Dendritic cell treated with granulocyte-macrophage colony-stimulating factor and Interleukin-4, amounts not matched to agents 40 ng/mL and 50 ng/mL, for 4 days (primary cell): ENCODE measurements around the gene SPATA31A3.
"Not testable (repeated sequence)": the region's sequence is repeated elsewhere in the genome, so short reads cannot be mapped to it uniquely, and the experiment has no call there.

Experiments
- H3K27ac Mint-ChIP-seq: one replicate; pipeline ENCODE4 v1.8.0; 2022; ENCODE audit warnings: mild to moderate bottlenecking, mixed read lengths
- H3K27me3 Mint-ChIP-seq: one replicate; pipeline ENCODE4 v1.8.0; 2022; ENCODE audit warnings: mild to moderate bottlenecking, mixed read lengths
- H3K36me3 Mint-ChIP-seq: one replicate; pipeline ENCODE4 v1.8.0; 2022; ENCODE audit warnings: low read depth, mixed read lengths
- H3K4me1 Mint-ChIP-seq: one replicate; pipeline ENCODE4 v1.8.0; 2022; ENCODE audit warnings: low read depth, mixed read lengths
- H3K4me3 Mint-ChIP-seq: one replicate; pipeline ENCODE4 v1.8.0; 2022; ENCODE audit warnings: mild to moderate bottlenecking, moderate library complexity, mixed read lengths
- H3K9me3 Mint-ChIP-seq: one replicate; pipeline ENCODE4 v1.8.0; 2022; ENCODE audit warnings: mixed read lengths
- intact Hi-C: fragments of 100-400 bp; cut with micrococcal nuclease; formaldehyde crosslinking; loops from one replicate; pipeline ENCODE4 v1.15.0; 2022

The SPATA31A3 gene

DNA sequence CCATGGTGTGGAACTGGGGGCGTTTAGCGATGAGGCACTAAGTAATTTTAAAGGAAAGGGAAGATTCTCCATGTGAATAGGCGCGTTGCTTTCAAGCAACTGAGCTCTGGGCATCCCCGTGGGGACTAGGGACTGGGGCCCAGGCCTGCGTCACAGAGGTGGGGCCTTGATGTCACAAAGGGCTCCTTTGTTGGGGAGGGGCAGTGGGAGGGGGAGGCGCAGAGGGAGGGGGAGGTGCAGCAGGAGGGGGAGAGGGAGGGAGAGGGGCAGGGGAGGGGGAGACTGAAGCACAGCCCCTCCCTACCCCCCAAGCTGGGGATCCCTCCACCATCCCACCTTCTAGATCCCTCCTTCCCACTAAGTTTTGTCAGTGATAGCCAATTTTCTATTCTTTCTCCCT is at the start of gene SPATA31A3:
TSS of gene SPATA31A3 (minus strand) at position 101 of the 400 bp plus-strand sequence. CDS start at position 72, 29 bp downstream.
- H3K27me3 Mint-ChIP-seq, H3K4me3 Mint-ChIP-seq, intact Hi-C loops, H3K9me3 Mint-ChIP-seq, H3K36me3 Mint-ChIP-seq, H3K27ac Mint-ChIP-seq, H3K4me1 Mint-ChIP-seq: not testable (repeated sequence)

DNA sequence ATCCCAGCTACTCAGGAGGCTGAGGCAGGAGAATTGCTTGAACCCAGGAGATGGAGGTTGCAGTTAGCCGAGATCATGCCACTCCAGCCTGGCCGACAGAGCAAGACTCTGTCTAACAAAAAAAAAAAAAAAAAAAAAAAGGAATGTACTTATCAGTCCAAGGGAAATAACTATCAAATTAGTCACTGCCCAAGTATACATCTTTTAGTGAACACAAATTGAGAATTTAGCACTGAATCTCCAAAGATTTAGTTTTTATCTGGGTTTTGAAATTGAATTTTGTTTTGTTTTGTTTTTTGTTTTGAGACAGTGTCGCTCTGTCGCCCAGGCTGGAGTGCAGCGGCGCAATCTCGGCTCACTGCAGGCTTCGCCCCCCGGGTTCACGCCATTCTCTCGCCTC is 39.8 kb downstream of the SPATA31A3 start:
- H3K4me3 Mint-ChIP-seq, H3K27ac Mint-ChIP-seq, H3K9me3 Mint-ChIP-seq, H3K36me3 Mint-ChIP-seq, intact Hi-C loops, H3K4me1 Mint-ChIP-seq, H3K27me3 Mint-ChIP-seq: not testable (repeated sequence)

DNA sequence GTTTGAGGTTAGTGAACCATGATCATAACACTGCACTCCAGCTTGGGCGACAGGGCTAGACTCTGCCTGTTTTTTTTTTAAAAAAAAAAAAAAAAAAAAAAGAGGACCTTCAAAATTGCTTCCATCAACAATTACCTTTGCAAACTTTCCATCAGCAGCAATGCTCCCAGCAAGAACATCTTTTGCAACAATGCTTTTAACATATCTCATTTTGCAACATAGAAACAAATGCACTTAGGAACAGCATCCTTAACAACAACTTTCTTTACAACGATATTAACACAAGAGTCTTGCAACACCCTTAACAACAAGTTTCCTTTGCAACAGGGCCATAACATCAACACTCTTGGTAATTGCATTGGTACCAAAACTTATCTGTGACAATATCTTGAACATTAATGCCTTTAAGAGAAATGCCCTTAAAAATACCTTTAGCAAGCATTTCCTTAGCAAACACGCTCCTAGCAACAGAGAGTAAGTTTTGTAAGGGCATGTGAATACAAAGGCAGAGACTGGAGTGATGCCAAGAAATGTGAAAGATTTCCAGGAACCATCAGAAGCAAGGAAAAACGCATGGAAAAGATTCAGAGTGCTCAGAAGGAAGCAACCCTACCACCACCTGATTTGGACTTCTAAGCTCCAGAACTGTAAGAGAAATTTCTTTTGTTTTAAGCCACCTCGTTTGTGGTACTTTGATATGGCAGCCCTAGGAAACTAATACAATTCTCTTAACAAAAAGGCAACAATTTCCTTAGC is 49.8 kb downstream of the SPATA31A3 start:
- H3K27me3 Mint-ChIP-seq, H3K27ac Mint-ChIP-seq, H3K36me3 Mint-ChIP-seq, H3K4me3 Mint-ChIP-seq, intact Hi-C loops, H3K4me1 Mint-ChIP-seq, H3K9me3 Mint-ChIP-seq: not testable (repeated sequence)

DNA sequence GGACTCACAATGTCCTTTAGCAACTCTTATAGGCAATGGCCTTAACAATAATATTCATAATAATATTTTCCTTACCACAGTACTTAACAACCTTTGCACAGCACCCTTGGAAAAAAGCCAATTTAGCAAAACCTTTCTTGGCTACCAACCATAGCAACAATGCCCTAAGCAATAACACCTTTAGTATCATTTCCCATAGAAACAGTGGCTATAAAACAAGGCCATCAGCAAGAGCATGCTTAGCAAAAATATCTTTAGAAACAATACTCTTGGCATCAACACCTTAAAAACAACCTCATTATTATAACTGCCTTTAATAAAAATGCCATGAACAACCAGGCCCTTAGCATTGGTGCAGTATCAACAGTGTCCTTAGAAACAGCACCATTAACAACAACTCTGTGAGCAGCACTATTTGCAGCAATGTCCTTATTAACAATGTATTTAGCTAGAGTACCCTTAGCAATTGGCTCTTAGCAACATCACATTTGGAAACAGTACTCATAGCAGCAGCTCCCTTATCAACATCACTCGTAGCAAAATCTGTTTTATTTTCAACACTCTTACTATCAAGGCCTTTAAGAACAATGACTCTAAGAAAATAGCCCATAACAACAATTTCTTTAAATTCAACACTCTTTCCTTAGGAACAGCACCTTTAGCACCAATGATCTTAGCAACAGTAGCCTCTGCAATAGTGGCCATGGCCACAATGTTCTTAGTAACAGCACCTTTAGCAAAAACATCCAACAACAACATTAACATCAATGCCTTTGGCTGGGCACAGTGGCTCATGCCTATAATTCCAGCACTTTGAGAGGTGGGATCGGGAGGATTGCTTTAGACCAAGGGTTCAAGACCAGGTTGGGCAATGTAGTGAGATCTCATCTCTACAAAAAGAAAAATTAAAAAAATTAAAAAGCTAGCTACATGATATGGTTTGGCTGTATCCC is 52.2 kb downstream of the SPATA31A3 start:
- H3K27me3 Mint-ChIP-seq, H3K36me3 Mint-ChIP-seq, intact Hi-C loops, H3K9me3 Mint-ChIP-seq, H3K4me1 Mint-ChIP-seq, H3K27ac Mint-ChIP-seq, H3K4me3 Mint-ChIP-seq: not testable (repeated sequence)

DNA sequence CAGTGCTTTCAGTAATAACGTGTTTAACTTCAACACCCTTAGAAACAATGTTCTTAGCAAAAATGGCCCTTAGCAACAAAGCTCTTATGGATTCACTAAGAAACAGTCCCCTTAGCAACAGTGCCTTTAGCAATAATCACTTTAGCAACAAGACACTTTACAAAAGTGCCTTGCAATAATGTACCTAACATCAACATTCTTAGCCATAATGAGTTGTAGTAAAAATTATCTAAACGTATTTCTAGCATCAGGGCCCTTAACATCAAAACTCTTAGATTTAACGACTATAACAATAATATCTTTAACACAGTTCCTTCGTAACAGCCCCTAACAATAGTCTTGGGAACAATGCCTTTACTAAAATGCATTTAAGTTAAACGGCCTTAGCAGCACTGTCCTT is 54.0 kb downstream of the SPATA31A3 start:
- H3K9me3 Mint-ChIP-seq, H3K27me3 Mint-ChIP-seq, H3K4me1 Mint-ChIP-seq, intact Hi-C loops, H3K36me3 Mint-ChIP-seq, H3K4me3 Mint-ChIP-seq, H3K27ac Mint-ChIP-seq: not testable (repeated sequence)

DNA sequence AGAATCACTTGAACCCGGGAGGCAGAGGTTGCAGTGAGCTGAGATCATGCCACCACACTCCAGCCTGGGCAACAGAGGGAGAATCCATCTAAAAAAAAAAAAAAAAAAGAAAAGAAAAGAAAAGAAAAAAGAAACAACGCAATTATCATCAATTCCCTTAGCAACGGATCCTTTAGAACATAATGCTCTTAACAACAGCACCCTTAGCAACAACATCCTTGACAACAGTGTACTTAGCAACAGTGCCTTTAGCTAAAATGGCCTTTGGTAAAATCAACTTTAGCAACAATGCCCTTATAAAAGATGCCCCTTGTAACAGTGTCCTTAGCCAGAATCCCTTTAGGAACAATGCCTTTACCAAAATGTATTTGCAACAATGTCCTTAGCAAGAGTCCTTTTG is 54.7 kb downstream of the SPATA31A3 start:
- H3K27me3 Mint-ChIP-seq, H3K4me3 Mint-ChIP-seq, H3K27ac Mint-ChIP-seq, H3K4me1 Mint-ChIP-seq, intact Hi-C loops, H3K36me3 Mint-ChIP-seq, H3K9me3 Mint-ChIP-seq: not testable (repeated sequence)
